Glutamatergic neuron (in vitro differentiated cells): ENCODE data around the gene ARHGAP1. TPM values are rescaled to one million over a fixed set of nuclear protein-coding genes. Genes with fewer than 3 reads are reported as not detected.
A peak's percentile ranks its signal among the peaks of the same experiment; 100 is the strongest.

Experiments used
- DNase-seq: peaks from one replicate; pipeline ENCODE4 v3.0.0; 2022
- H3K27ac Mint-ChIP-seq: one replicate; pipeline ENCODE4 v1.8.0; 2020; ENCODE audit warnings: mild to moderate bottlenecking, mixed read lengths, inconsistent platforms; ENCODE audit not compliant: unreplicated experiment
- H3K27me3 Mint-ChIP-seq: one replicate; pipeline ENCODE4 v1.8.0; 2020; ENCODE audit warnings: mild to moderate bottlenecking, moderate library complexity, mixed read lengths, inconsistent platforms; ENCODE audit not compliant: unreplicated experiment
- H3K36me3 Mint-ChIP-seq: one replicate; pipeline ENCODE4 v1.8.0; 2020; ENCODE audit warnings: mild to moderate bottlenecking, mixed read lengths, inconsistent platforms; ENCODE audit not compliant: unreplicated experiment
- H3K4me1 Mint-ChIP-seq: one replicate; pipeline ENCODE4 v1.8.0; 2020; ENCODE audit warnings: mild to moderate bottlenecking, low read depth, mixed read lengths, inconsistent platforms; ENCODE audit not compliant: unreplicated experiment
- H3K4me3 Mint-ChIP-seq: one replicate; pipeline ENCODE4 v1.8.0; 2020; ENCODE audit warnings: mild to moderate bottlenecking, mixed read lengths, inconsistent platforms; ENCODE audit not compliant: unreplicated experiment
- H3K9me3 Mint-ChIP-seq: one replicate; pipeline ENCODE4 v1.8.0; 2020; ENCODE audit warnings: mild to moderate bottlenecking, moderate library complexity, mixed read lengths, inconsistent platforms; ENCODE audit not compliant: unreplicated experiment
- total RNA-seq: library from RNA; stranded (reverse); fragmentation: NEBNext Ultra II Directional; extraction: Animal tissue kit (Norgen Biotek cat#: 25700); gene quantifications from one replicate; pipeline ENCODE4 v1.2.1, GENCODE V29; 2021; ENCODE audit not compliant: unreplicated experiment
- TF ChIP-seq, protein P1 (sequence below): fragments of 200-600 bp; sonication (generic); IDR thresholded peaks from one replicate; pipeline ENCODE4 v1.5.0; 2021; ENCODE audit not compliant: partially characterized antibody, unreplicated experiment

ARHGAP1 gene
- total RNA-seq, 1 donor from 2014 or later: 38.4 TPM

DNA sequence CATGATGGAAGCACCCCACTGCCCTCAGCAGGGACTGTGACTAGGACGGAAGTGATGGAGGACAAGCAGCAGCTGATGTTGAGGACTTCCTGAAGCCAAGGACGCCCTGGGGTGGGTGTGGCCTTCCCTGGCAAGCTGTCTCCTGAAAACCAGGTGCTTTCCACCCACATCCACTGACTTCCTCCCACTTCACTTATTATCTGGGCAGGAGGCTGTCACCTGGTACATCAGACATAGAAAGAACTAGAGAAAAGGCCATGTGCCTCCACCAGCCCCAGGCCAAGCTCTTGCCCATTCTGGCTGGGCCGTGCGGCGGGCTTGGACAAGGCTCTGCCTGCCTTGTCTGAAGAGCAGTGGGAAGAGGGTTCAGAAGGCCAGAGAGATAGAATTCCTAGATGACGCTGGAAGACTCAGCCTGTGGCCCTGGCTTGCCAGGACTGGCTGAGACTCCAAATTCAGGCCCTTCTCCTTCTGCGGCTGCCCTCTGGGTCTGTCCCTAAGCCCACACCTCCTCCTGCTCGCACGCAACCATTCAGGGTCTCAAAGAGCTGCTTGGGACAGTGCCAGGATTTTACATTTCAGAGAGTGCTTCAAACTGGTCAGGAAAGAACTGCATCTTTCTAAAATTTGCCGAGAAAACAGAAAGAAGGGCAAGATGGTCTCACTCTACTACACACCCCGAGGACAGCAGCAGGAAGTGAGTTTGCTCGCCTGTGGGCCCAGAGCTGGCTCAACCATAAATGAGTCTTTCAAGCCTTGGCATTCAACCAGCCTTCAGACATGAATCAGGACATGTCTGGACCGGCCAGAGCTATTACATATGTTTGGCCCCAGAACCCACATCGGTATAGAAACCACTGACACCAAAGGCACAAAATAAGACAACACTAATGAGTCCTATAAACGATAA is 13.3 kb downstream of the ARHGAP1 start:
- H3K27ac Mint-ChIP-seq: no peak overlapping the region
- TF ChIP-seq, protein P1, sequence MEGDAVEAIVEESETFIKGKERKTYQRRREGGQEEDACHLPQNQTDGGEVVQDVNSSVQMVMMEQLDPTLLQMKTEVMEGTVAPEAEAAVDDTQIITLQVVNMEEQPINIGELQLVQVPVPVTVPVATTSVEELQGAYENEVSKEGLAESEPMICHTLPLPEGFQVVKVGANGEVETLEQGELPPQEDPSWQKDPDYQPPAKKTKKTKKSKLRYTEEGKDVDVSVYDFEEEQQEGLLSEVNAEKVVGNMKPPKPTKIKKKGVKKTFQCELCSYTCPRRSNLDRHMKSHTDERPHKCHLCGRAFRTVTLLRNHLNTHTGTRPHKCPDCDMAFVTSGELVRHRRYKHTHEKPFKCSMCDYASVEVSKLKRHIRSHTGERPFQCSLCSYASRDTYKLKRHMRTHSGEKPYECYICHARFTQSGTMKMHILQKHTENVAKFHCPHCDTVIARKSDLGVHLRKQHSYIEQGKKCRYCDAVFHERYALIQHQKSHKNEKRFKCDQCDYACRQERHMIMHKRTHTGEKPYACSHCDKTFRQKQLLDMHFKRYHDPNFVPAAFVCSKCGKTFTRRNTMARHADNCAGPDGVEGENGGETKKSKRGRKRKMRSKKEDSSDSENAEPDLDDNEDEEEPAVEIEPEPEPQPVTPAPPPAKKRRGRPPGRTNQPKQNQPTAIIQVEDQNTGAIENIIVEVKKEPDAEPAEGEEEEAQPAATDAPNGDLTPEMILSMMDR: no peak
- no peak for DNase-seq
- no peaks in the 10 kb centered on the region for H3K9me3 Mint-ChIP-seq
- no peak overlapping the region for H3K4me3 Mint-ChIP-seq
- H3K36me3 Mint-ChIP-seq: no peaks in the 10 kb centered on the region
- no peaks in the 10 kb centered on the region for H3K27me3 Mint-ChIP-seq
- no peaks in the 10 kb centered on the region for H3K4me1 Mint-ChIP-seq

DNA sequence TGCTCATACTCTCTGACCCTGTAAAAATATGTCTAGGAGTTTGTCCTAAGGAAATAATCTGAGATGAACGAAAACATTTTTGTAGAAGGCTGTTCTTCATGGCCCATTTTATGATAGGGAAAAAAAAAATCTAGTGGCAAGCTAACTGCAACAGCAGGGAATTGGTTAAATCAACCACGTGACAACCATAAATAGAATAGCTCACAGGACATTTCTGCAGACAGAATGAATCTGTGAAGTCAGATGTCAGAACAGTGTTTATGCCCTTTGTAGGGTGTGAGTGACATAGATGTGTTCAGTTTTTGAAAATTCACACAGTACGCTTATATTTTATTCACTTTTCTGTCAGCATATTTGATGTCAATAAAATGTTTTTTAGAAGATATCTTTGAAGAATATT is 16.1 kb downstream of the ARHGAP1 start:
- Mint-ChIP-seq H3K27me3 (no peaks in the 10 kb centered on the region), H3K36me3 (no peaks in the 10 kb centered on the region), H3K4me1 (no peaks in the 10 kb centered on the region), H3K4me3 (no peak overlapping the region), H3K27ac (peak overlapping the region; percentile 28), H3K9me3 (no peaks in the 10 kb centered on the region)
- TF ChIP-seq, protein P1: no peak
- DNase-seq: no peak

DNA sequence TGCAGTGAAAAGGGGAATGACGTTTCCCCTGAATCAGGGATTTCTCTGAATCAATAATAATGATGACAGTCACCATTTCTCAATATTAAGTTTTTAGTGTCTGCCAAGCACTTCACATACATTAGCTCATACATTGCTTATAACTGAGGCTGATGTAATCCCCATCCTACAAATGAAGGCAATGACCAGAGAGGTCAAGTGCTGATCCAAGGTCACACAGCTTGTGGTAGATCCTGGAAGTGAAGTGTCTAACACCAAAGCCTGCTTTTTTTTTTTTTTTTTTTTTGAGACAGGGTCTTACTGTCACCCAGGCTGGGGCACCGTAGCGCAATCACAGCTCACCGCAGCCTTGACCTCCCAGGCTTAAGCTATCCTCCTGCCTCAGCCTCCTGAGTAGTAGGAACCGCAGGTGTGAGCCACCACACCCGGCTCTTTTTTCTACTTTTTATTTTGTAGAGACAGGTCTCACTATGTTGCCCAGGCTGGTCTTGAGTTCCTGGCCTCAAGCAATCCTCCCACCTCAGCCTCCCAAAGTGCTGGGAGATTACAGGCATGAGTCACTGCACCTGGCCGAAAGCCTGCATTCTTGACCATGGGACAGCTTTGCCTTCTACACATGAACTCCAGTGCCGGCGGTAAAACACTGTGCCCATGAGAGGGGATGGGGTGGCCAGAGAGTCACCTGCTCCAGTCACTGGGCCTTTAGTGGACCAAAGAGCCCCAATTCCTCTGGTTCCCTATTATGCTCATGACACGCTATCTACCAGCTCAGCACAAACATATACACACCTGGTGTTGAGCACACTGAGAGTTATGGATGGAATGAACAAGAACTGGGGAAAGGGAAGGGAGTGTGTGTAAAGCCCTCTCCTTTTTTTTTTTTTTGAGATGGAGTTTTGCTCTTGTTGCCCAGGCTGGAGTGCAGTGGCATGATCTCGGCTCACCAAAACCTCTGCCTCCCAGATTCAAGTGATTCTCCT is 17.4 kb downstream of the ARHGAP1 start:
- no peak for DNase-seq
- Mint-ChIP-seq H3K9me3 (no peaks in the 10 kb centered on the region), H3K27ac (no peak overlapping the region), H3K27me3 (peaks cover under 1% of the 10 kb centered on the region), H3K4me3 (no peak overlapping the region), H3K36me3 (no peaks in the 10 kb centered on the region), H3K4me1 (no peaks in the 10 kb centered on the region)
- TF ChIP-seq, protein P1: no peak

DNA sequence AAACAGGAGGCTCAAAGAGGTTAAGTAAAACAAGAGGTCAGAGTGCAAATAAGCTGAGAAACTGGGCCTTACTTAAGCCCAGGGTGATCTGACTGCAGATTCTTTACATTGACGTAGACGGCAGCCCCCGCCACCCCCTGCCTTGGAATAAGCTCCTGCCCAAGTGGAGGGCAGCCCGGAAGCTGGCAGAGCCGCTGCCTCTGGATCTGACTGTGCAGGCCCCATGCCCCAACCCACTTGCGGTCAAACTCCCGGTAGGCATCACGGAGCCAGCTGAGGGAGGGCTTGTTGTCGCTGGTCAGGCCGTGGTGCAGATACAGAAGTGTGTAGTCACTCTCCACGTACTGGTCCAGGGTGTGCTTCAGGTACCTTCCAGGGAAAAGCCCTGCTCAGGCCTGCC is 18.6 kb downstream of the ARHGAP1 start:
- no peak for DNase-seq
- TF ChIP-seq, protein P1: no peak
- Mint-ChIP-seq H3K36me3 (no peaks in the 10 kb centered on the region), H3K4me1 (peaks cover 4% of the 10 kb centered on the region), H3K4me3 (no peak overlapping the region), H3K27ac (no peak overlapping the region), H3K27me3 (peaks cover 2% of the 10 kb centered on the region), H3K9me3 (peaks cover 2% of the 10 kb centered on the region)
